Measurements from ENCODE around the gene EEFSEC. TPM values are rescaled to one million over a fixed set of nuclear protein-coding genes. Genes with fewer than 3 reads are reported as not detected.

Gene EEFSEC
- total and polyA plus RNA-seq, 2 of the 8 experiments (the other 6 are each of a cell fraction or from before 2014, with no cell fraction given), result 13.1 to 19.8 TPM

- no peak overlapping the region for H4K91ac ChIP-seq (replicated peaks; ENCODE audit: insufficient read length, low read length)
- WGBS, 2 experiments (ENCODE audit: extremely low coverage in 1 of 2, insufficient coverage in 1 of 2, insufficient read length in 1 of 2, insufficient replicate concordance in 2 of 2, low coverage in 1 of 2, low lambda C conversion rate in 2 of 2, missing lambda C conversion rate in 1 of 2), result 89% methylated on average over 6 of the region's 6 CpGs; no CpG with 5 or more reads in 1 of the 2 experiments
- no peaks in the 10 kb centered on the region for H3K9me3 ChIP-seq (ENCODE audit: insufficient read depth in 2 of 2, low read depth in 1 of 2, low read length in 1 of 2)
- no peaks in the 10 kb centered on the region for H3K27me3 ChIP-seq (replicated peaks in 1 of 4; ENCODE audit: control insufficient read depth in 3 of 4, extremely low read depth in 1 of 4, insufficient read depth in 3 of 4, low read length in 3 of 4)
- no peak overlapping the region for H3K14ac ChIP-seq (ENCODE audit: insufficient read length)
- no peaks in the 10 kb centered on the region for H4K20me1 ChIP-seq (replicated peaks in 1 of 2; ENCODE audit: control insufficient read depth in 1 of 2, insufficient read depth in 2 of 2, low read length in 2 of 2)
- H2BK5ac ChIP-seq (ENCODE audit: low read depth, low read length), result no peak overlapping the region
- no peak overlapping the region for H4K5ac ChIP-seq (ENCODE audit: insufficient read length, low read depth, low read length)
- no peak overlapping the region for H3K4ac ChIP-seq (replicated peaks; ENCODE audit: insufficient read length, low read depth, low read length)
- no peak overlapping the region for H2BK120ac ChIP-seq (replicated peaks; ENCODE audit: low read depth, low read length)
- H3K23ac ChIP-seq (ENCODE audit: insufficient read length), result no peak overlapping the region
- H4K8ac ChIP-seq (ENCODE audit: extremely low read depth, insufficient read depth, low read length), result no peak overlapping the region
- H3K18ac ChIP-seq (ENCODE audit: extremely low read depth, low read length), result no peak overlapping the region
- no peaks in the 10 kb centered on the region for H3K79me2 ChIP-seq (ENCODE audit: control insufficient read depth in 1 of 2, insufficient read depth in 2 of 2, low read length in 2 of 2)
- no peak for DNase-seq (ENCODE audit: low read depth in 1 of 2, low spot score in 2 of 2)
- H3K4me3 ChIP-seq (ENCODE audit: extremely low read depth in 1 of 4, insufficient read depth in 2 of 4, low read depth in 3 of 4, low read length in 4 of 4), result no peak overlapping the region
- no peak for FAIRE-seq
- ChIA-PET POLR2A (ENCODE audit: partially characterized antibody) (no interaction called here), CTCF (ENCODE audit: partially characterized antibody) (interaction anchor here (0.7 to 6.7 kb wide), 11 partner anchors 10 to 213 kb away, joined by 3 to 31 read pairs (median 4); no protein-coding TSS in a partner anchor)
- H2AK5ac ChIP-seq (ENCODE audit: low read depth, low read length), result no peak overlapping the region
- H3K4me2 ChIP-seq (ENCODE audit: insufficient read depth in 1 of 2, low read depth in 2 of 2, low read length in 2 of 2), result no peak overlapping the region
- H2BK12ac ChIP-seq (ENCODE audit: low read depth, low read length), result no peak overlapping the region
- no peak overlapping the region for H3K56ac ChIP-seq (replicated peaks; ENCODE audit: insufficient read length, low read depth, low read length)
- H3K36me3 ChIP-seq (ENCODE audit: control insufficient read depth in 2 of 4, insufficient read depth in 4 of 4, low read length in 3 of 4), result no peaks in the 10 kb centered on the region
- no peaks in the 10 kb centered on the region for H3K4me1 ChIP-seq (replicated peaks in 1 of 4; ENCODE audit: control insufficient read depth in 3 of 4, insufficient read depth in 4 of 4, low read length in 3 of 4)
- H2BK15ac ChIP-seq (ENCODE audit: low read length), result no peak overlapping the region
- H2BK20ac ChIP-seq (ENCODE audit: low read length), result no peak overlapping the region
- H2AFZ ChIP-seq (ENCODE audit: low read length), result no peak overlapping the region
- no peak overlapping the region for H3K27ac ChIP-seq (ENCODE audit: low read depth, low read length)
- H3K9ac ChIP-seq (replicated peaks in 1 of 4; ENCODE audit: extremely low read depth in 1 of 4, low read depth in 3 of 4, low read length in 3 of 4), result no peak overlapping the region
- no peaks in the 10 kb centered on the region for H3K79me1 ChIP-seq (ENCODE audit: low read depth, low read length)
- no peaks in the 10 kb centered on the region for H3K23me2 ChIP-seq (ENCODE audit: low read depth, low read length)
- TF ChIP-seq RBBP5 (IDR thresholded peaks at IDR 0.05; ENCODE audit: borderline replicate concordance, low read depth, low read length) (no peak), KDM4A (IDR thresholded peaks at IDR 0.05; ENCODE audit: low read depth, low read length, severe bottlenecking) (no peak), SUZ12 (IDR thresholded peaks at IDR 0.05; ENCODE audit: low read length) (no peak), BCL11A (IDR thresholded peaks at IDR 0.05; ENCODE audit: low read depth in 2 of 2, low read length in 2 of 2) (no peak), CTCF (IDR thresholded peaks at IDR 0.05; ENCODE audit: control extremely low read depth in 1 of 3, insufficient read depth in 1 of 3, low read depth in 1 of 3, low read length in 3 of 3) (no peak), TCF12 (IDR thresholded peaks at IDR 0.05; ENCODE audit: low read depth, low read length) (no peak), RAD21 (IDR thresholded peaks at IDR 0.05 in 1 of 2, conservative IDR thresholded peaks at IDR 0.05 in 1 of 2; ENCODE audit: low read depth in 2 of 2, low read length in 2 of 2) (no peak), HDAC2 (IDR thresholded peaks at IDR 0.05; ENCODE audit: borderline replicate concordance in 1 of 2, low read depth in 2 of 2, low read length in 2 of 2) (no peak), ASH2L (IDR thresholded peaks at IDR 0.05; ENCODE audit: low read length) (no peak), TAF1 (IDR thresholded peaks at IDR 0.05; ENCODE audit: low read depth, low read length) (no peak), POLR2A (IDR thresholded peaks at IDR 0.05; ENCODE audit: control extremely low read depth in 1 of 2, low read depth in 2 of 2, low read length in 2 of 2) (no peak)
These were observed 205.9 kb downstream of the EEFSEC start for GRCh38 chr3:128359060-128359664.
